ENCODE data around the gene KLHL41.

DNA sequence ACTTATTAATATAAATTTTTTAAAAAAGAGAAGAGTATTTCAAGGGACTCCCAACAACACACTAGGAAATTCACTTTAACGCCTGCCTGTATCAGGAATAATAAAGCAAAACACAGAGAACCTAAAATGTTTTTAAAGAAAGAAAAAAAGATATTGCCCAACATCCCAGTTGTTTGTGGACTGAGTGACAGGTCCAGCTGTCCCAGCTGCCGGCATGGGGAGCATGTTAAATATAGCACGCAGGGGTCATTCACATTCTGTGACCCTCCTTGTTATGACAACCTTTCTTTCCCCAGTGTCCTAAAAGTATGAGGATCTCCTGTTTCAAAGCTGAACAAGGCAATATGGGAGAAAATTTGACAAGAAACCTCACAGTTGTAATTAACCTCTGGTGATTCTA lies 4.4 kb downstream of the KLHL41 start:
- no peak for TF ChIP-seq SP1 (IDR thresholded peaks at IDR 0.05)
- TF ChIP-seq SP1 (CRISPR knock-in tag; IDR thresholded peaks at IDR 0.05): no peak
- no peak for TF ChIP-seq POLR2AphosphoS2 (IDR thresholded peaks at IDR 0.05; ENCODE audit: low read depth, low read length)
- no peak for TF ChIP-seq JDP2 (CRISPR knock-in tag; IDR thresholded peaks at IDR 0.05; ENCODE audit: borderline replicate concordance)
- TF ChIP-seq ZNF891 (CRISPR knock-in tag; IDR thresholded peaks at IDR 0.05): no peak

Data from HepG2 (cell line).